Measurements from ENCODE around the gene ACTR10. TPM values are rescaled to one million over a fixed set of nuclear protein-coding genes. Genes with fewer than 3 reads are reported as not detected.

Gene ACTR10
- total and polyA plus RNA-seq, 2 of the 8 experiments (the other 6 are each of a cell fraction or from before 2014, with no cell fraction given): 15.4 to 34.6 TPM

GRCh38 chr14:58275527-58276190 is 75.7 kb downstream of the ACTR10 start (continued):
- TF ChIP-seq CHD7 (IDR thresholded peaks at IDR 0.05; ENCODE audit: insufficient replicate concordance, low read length): no peak
- TF ChIP-seq CHD2 (IDR thresholded peaks at IDR 0.05; ENCODE audit: low read length): no peak
- no peak for TF ChIP-seq CBX8 (IDR thresholded peaks at IDR 0.05; ENCODE audit: borderline replicate concordance, low read depth, low read length)
- TF ChIP-seq TBP (IDR thresholded peaks at IDR 0.05; ENCODE audit: low read depth, low read length): no peak
- no peak for TF ChIP-seq TCF12 (IDR thresholded peaks at IDR 0.05; ENCODE audit: low read depth, low read length)
- TF ChIP-seq KDM1A (IDR thresholded peaks at IDR 0.05; ENCODE audit: borderline replicate concordance, low read length): no peak
- no peak for TF ChIP-seq YY1 (IDR thresholded peaks at IDR 0.05; ENCODE audit: low read depth, low read length)
- no peak for TF ChIP-seq USF2 (IDR thresholded peaks at IDR 0.05; ENCODE audit: low read length)
- TF ChIP-seq PHF8 (conservative IDR thresholded peaks at IDR 0.05; ENCODE audit: low read depth, low read length): no peak
